HG02885 (cell line): Measurements from ENCODE around the gene RDH16.
A peak's percentile ranks its signal among the peaks of the same experiment; 100 is the strongest.
"Not testable (repeated sequence)": the region's sequence is repeated elsewhere in the genome, so short reads cannot be mapped to it uniquely, and the experiment has no call there.

Experiments
- ATAC-seq: cut with Tn5 transposase; IDR thresholded peaks from one replicate; pipeline ENCODE4 v1.9.1; 2021; ENCODE audit warnings: mild to moderate bottlenecking; ENCODE audit not compliant: unreplicated experiment, poor library complexity

The RDH16 gene

GRCh38 chr12:56955631-56956256 is 1.7 kb downstream of the RDH16 start:
- no peak for ATAC-seq

- no peak for ATAC-seq
Observed at GRCh38 chr12:56954958-56955355, 2.5 kb downstream of the RDH16 start.

DNA sequence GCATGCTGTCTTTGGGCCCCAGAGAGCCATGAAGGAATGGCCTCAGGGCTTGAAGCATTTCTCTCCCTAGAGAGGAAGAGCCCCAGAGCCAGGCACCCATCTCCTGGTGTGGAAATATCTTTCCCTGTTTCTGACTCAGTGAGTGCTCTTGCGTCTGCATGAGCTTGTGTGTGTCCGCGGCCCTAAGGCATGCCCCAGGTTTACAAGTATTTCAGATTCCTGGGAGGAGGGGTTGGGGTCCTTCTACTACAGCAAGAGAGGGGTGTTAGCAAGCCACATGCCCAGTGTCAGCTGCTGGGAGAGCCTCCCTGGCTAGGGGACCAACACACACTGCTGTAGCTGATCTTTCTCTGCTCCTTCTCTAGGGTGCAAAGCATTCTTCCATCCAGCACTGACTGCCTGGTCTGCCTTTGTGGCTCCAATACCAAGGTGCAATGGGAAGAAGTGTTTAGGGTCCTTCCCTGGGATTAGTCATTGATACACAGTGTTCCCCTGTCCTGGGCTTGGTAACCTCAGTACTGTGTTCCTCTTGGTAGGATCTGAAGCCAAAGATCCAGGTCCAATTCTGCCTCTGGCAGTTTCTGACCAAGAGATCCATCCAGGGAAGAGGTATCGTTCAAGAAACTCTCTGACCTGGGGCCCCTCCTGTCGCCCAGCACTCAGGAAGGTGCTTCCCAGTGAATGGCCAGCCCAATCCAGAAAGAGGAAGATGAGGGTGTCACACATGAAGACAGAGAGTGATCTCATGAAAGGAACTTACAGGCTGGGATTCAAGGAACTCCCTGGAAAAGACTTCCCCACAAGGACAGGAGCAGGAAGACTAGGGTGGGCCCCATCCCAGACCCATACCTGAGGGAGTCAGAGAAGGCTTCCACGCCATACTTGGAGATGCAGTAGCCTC is 3.1 kb downstream of the RDH16 start:
- ATAC-seq, result no peak

DNA sequence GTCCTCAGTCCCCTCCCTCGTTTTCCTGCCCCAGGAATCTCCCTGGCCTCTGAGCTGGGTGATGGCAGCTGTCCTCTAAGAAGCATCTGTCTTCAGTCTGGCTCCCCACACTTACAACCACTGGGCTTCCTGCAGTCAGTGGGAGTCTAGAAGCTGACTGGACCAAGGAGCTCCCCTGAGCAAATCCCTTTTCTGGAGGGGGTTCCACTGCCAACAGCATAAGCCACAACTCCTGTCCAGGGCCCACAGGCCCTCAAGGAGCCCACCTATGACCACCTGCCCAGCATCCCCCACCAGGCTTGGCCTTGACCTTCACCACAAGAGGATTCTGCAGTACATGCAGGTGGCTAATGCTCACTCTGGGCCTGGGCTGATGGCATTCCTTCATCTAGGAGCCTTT is 4.1 kb downstream of the RDH16 start:
- ATAC-seq, result no peak

DNA sequence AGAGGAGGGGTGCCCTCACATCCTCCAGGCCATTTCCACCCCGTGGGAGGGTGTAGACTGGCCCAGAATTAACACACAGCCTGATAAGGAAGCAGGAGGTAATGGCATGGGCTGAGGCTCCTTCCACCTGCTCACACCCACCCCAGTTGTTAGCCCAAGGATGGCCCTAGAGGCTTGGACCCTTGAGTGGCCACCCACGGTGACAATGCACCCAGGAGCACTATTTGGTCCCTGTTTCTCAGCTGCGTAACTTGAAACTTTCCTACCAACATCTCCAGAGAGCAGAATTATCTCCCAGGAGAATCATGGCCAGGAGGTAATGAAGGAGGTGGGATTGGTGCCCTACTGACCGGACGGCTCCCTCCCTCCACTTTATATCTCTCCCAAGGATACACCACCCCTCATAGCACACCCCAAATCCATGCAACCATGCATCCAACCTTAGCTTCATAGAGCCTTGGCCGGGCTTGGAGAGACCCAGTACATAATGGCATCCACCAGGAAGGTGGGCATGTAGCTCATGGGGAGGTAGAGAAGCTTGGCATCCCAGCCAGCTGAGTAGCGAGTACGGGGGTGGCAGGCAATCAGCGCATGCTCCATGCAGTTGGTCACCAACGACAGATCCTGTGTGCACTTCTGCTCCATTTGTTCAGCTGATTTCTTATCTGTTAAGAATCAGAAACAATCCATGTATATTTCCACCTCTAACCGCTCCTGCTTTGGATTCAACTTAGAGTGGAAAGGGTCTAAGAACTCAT is 5.6 kb downstream of the RDH16 start:
- no peak for ATAC-seq

DNA sequence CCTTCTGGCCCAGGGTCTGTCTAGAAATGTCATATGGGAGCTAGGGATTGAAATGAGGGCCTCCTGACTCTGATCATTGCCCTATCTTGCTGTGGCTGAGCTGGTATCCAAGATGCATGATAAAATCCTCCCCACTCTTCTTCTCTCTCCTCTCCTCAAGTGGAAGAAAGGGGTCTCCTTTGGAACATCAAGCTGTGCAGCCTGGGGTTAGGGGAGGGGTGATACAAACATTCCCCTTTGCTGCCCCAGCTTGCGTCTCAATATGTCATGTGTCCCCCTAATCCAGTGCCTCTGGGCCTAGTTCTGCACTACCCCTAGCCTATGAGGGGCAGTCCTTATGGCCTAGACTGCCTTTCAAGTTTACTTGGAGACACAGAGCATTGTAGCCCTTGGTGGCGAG is 8.5 kb downstream of the RDH16 start:
- no peak for ATAC-seq

- ATAC-seq, result no peak
Observed at GRCh38 chr12:56948457-56948777, 9.0 kb downstream of the RDH16 start.

- no peak for ATAC-seq
Observed at GRCh38 chr12:56947633-56948456, 9.6 kb downstream of the RDH16 start.

GRCh38 chr12:56943878-56944277 is 13.5 kb downstream of the RDH16 start:
- ATAC-seq, result no peak

DNA sequence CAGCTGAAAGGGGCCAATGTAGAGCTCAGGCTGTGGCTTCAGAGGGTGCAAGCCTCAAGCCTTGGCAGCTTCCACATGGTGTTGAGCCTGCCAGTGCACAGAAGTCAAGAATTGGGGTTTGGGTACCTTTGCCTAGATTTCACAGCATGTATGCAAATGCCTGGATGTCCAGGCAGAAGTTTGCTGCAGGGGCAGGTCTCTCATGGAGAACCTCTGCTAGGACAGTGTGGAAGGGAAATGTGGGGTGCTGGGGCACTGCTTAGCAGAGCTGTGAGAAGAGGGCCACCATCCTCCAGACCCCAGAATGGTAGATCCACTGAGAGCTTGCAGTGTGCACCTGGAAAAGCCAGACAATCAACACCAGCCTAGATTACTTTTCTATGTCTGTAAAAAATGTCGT is 14.0 kb downstream of the RDH16 start:
- not testable (repeated sequence) for ATAC-seq

DNA sequence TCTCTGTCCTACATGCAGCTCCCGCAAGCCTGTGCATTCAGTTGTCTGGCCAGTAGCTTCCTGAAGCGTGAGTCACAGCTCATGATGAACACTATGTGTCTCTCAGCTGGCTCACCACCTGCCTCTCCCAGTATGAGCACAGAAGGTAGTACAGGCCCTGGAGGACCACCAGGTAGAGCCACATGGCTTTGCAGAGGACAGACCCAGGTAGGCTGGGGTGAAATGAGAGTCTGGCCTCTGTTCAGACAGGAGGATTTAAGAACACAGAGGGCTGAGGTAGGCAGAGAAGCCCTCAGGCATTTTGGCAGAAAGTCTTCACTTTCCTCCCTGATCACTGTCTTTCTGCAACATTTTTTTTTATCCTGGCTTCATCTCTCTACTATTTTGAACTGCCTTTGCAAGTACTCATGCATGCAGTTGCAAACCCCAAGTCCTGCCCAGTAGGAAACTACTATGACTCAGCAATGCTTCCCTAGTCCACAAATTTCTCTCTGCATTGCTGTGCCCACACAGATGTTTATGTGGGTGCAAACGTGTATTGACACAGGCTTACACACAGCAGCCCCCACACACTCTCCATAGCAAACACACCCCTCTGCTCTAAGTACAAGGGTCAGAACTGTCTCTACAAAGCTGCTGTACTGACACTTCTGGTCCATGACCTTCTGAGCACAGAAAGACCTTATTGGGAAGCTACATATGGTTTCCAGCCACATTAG is 15.9 kb downstream of the RDH16 start:
- ATAC-seq, result peak; percentile 74

GRCh38 chr12:56940942-56941298 is 16.5 kb downstream of the RDH16 start:
- ATAC-seq, result not testable (repeated sequence)

DNA sequence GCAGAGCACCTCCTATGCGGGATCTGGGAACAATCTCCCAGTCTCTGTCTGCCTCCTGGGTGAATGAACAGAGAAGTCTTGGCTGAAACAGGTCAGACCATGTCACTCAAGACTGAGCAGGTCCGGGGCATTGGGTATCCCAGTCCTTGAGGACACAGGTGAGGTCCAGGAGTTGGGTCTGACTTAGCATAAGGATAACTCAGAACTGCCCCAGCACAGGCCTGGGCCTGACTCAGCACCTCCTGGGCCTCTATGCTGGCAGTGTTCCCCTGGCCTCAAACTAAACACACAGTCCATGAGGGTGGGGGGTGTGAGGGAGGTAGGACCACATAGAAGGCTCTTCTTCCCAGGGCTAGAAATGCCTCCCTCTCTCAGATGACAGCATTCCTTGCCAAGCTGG is 21.7 kb downstream of the RDH16 start:
- ATAC-seq, result no peak

- no peak for ATAC-seq
Observed at GRCh38 chr12:56935157-56935556, 22.3 kb downstream of the RDH16 start.

GRCh38 chr12:56933826-56934625 is 23.4 kb downstream of the RDH16 start, which contains the start of gene SDR9C7:
Gene SDR9C7 (minus strand): TSS chr12:56934408. CDS start chr12:56934261, 147 bp downstream.
- no peak for ATAC-seq

DNA sequence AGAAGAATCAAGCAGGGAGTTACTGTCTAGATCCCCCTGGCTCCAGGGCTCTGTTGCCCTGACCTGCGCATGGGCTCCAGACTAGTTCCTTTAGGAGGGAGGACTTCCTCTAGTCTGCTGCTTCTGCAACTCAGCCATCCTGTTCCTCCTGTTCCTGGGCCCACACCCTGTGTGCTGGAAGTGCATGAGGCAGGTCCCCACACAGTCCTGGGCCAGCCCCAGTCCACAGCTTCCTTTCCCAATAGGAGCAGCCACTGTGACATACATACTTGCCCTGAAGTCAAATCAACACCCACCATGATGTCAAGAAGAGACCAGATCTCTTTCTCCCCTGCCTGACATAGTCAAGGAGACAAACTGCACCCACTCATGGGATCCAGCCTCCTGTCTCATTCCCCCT is 24.5 kb downstream of the RDH16 start:
- no peak for ATAC-seq

- no peak for ATAC-seq
Observed at GRCh38 chr12:56932146-56932545, 25.3 kb downstream of the RDH16 start.

- ATAC-seq, result no peak
Observed at GRCh38 chr12:56931474-56931978, 25.9 kb downstream of the RDH16 start.

- ATAC-seq, result no peak
Observed at GRCh38 chr12:56930241-56930640, 27.2 kb downstream of the RDH16 start.
